MM.1S (cell line): Measurements from ENCODE around the gene LEFTY1.

Experiments
- EZH2 ChIP-seq: fragments of 300-600 bp; sonication (generic); optimal IDR thresholded peaks from 2 replicates; pipeline ENCODE3; 2017; ENCODE audit warnings: low read depth, mild to moderate bottlenecking, antibody characterized with exemption, low read length, mixed read lengths
- TF ChIP-seq, protein P1 (sequence below): fragments of 300-600 bp; sonication (generic); IDR thresholded peaks from 2 replicates; pipeline ENCODE4 v1.5.1; 2016; ENCODE audit warnings: antibody characterized with exemption, low read length, mixed read lengths

DNA sequence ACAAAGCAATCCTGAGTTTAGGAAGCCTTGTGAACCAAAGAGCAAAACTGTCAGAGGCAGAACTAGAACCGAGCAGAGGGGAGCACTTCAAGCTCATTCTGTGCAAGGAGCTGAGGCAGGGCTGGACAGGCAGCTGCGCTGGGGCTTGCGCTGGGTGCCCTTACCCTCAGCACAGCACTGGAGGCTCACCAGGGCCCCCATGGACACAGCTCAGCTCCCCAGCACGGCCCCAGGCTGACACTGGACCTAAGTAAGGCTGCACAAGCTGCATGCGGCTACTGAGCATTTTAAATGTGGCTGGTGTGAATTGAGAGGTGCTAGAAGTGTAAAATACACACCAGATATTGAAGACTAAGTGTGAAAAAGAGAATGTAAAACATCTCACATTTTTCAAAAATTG lies 28.8 kb downstream of the LEFTY1 start:
- TF ChIP-seq, protein P1, sequence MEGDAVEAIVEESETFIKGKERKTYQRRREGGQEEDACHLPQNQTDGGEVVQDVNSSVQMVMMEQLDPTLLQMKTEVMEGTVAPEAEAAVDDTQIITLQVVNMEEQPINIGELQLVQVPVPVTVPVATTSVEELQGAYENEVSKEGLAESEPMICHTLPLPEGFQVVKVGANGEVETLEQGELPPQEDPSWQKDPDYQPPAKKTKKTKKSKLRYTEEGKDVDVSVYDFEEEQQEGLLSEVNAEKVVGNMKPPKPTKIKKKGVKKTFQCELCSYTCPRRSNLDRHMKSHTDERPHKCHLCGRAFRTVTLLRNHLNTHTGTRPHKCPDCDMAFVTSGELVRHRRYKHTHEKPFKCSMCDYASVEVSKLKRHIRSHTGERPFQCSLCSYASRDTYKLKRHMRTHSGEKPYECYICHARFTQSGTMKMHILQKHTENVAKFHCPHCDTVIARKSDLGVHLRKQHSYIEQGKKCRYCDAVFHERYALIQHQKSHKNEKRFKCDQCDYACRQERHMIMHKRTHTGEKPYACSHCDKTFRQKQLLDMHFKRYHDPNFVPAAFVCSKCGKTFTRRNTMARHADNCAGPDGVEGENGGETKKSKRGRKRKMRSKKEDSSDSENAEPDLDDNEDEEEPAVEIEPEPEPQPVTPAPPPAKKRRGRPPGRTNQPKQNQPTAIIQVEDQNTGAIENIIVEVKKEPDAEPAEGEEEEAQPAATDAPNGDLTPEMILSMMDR, result no peak
- no peak for TF ChIP-seq EZH2
